Stimulated activated CD4-positive, alpha-beta T cell treated with anti-CD3 and anti-CD28 coated beads, Interleukin-4, amount 100 ng/mL, for 48 hours (primary cell): ENCODE results near the gene FGD4.

Source experiments
- DNase-seq, 2 donors: peaks; one replicate each; pipeline ENCODE4 v3.0.0-alpha.2; 2020; ENCODE audit warnings: low read depth in 2 of 2

FGD4 gene

DNA sequence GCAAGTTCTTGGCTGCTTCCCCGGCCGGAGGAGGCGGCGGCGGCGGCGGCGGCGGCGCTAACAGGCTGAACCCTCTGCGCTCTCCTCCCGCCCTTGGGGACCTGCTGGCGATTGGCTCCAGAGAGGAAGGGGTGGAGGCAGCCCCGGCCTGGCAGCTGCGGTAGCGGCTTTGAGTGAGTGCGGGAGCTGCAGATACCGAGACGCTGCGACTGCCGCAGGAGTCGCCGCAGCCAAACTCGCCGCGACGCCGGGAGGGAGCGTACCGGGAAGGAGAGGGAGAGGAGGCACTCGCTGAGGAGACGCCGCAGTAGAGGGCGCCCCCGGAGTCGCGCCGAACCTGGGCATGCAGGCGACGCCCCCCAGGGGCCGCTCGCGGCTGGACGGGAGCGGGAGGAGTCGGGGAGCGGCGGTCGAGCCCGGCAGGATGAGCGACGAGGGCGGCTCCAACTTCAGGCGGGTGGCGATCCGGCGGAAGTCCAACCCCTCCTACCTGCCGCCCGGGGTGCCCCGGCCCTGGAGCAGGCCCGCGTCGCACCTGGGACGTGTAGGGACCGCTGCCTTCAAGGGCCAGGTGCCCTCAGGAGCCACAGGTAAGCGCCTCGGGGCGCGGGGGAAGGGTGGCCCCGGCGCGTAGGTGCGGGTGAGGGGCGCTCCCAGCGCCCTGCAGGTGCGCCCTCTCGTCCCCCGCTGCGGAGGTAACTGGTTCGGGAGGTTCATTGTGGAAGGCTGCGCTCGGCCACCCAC is at the start of gene FGD4:
Gene FGD4 (plus strand): TSS at position 189 of the 744 bp plus-strand sequence.
- DNase-seq, result peak; percentile 39 to 53

GRCh38 chr12:32353540-32353939 is 45.8 kb upstream of the FGD4 start:
- no peak for DNase-seq

DNA sequence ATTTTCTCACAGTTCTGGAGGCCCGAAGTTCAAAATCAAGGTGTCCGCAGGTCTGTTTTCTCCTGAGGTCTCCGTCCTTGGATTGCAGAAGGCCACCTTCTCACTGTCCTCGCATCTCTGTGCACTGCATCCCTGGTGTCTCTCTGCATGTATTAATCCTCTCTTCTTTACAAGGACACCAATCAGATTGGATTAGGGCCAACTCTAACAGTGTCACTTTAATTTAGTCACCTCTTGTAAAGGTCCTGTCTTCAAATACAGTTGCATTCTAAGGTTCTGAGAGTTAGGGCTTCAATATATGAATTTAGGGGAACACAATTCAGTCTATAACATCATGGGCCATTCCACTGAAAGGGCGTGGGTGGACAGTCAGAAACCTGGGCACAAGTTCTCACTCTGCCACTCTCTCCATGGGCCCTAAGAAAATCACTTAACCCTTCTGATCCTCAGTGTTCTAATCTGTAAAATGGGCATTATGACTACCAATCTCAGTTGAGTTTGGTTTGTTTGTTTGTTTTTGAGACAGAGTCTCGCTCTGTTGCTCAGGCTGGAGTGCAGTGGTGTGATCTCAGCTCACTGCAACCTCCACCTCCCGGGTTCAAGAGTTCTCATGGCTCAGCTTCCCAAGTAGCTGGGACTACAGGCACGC is 41.6 kb upstream of the FGD4 start:
- no peak for DNase-seq

DNA sequence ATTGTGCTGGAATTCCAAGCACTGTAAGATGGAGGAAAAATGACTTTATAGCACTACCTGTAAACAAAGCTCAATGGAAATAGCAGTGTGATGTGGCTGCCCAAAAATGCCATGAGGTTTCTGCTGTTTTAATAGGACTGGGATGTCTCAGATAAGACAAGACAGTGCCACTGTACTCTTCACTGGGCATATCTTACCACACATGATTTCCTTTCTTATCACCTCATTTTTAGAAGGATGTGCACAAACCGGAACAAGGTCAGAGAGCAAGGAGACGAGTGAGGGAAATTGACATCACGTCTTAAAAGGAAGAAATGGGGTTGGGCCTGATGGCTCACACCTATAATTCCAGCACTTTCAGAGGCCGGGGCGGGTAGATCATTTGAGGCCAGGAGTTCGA is 38.4 kb upstream of the FGD4 start:
- no peak for DNase-seq

DNA sequence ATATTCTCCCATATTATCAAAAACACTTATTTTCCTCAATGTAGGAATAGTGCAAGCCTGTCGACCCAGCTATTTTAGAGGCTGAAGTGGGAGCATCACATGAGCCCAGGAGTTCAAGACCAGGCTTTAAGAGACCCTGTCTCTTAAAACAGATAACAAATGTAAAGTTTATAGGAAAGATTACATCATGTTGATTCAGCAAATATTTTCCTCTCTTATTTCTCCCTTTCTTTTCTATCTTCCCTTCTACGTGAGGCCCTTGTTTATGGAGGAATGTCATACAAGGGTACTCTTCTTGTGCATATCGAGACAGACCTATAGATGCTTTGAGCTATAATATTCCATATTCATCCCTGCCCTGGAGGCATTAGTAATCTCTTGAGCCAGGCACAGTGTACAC is 36.5 kb upstream of the FGD4 start:
- no peak for DNase-seq

- peak in 1 of 2 donors; percentile 12 for DNase-seq
Measured at GRCh38 chr12:32365473-32366064, 33.8 kb upstream of the FGD4 start.

DNA sequence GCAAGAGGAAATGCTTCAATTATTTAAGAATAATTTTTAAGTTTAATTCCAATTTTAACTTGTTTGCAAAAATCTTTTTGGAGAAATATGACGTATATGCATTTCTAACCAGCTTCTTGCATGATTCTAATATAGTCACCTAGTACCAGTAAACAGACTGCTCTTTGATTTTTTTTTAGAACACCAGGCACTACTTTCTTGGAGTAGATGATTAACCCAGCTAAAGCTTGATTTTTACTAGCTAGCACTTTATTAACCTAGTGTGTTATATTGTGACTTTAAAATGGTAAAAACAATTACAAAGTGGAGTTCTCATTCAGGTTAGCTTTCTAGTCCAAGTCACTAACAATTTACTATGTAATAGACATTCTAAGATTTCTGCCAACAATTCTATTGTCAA is 32.6 kb upstream of the FGD4 start:
- no peak for DNase-seq

- DNase-seq, result no peak
Measured at GRCh38 chr12:32367381-32367780, 32.0 kb upstream of the FGD4 start.

DNA sequence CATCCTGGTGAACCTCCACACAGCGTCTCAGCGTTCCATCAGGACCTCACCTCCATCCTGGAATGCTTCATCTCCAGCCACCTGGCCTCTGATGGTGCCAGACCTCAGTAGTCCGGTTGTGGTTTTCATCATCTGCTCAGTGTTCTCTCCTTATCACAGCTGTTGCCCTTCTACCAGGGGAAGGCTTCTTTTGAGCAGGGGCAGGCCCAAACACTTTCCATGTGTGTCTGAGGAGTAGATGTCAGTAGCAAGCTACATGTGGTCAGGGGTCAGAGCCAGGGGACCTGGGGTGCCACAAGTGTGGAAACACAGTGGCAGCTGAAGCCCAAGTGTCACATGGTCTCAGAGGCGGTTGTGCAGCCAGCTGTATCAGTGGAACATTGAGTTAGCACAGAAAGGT is 30.2 kb upstream of the FGD4 start:
- DNase-seq, result no peak

DNA sequence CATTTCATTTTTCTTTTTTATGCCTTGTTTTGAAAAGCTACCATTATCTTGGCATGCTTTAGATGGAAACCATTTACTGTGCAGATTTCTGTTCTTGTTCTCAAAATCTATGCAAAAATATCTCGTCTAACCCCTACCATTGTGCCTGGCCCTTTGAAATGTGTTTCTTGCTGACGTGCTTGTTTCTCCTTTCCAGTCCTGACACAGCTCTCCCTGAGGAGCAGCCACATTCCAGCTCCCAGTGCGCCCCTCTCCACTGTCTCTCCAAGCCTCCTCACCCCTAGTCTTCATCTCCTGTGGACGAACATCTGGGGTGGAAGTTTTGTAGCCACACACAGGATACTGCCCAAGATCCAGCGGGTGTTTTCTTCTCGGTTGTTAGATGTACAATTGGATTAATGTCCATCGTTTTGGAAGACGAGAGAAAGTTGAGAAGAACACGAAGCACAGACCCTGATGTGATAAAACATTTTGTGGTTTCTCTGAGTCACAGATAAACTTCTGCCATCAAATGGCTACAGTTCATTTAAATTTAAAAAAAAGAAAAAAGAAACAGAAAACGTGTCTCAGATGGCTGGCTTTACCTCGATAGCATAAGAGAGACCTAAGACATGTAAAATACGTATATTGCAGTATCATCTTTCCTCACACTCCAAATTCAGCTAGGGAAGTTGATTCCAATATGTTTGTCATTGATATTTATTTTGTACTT is 21.9 kb upstream of the FGD4 start:
- no peak for DNase-seq

GRCh38 chr12:32379213-32379612 is 20.1 kb upstream of the FGD4 start:
- DNase-seq, result no peak

DNA sequence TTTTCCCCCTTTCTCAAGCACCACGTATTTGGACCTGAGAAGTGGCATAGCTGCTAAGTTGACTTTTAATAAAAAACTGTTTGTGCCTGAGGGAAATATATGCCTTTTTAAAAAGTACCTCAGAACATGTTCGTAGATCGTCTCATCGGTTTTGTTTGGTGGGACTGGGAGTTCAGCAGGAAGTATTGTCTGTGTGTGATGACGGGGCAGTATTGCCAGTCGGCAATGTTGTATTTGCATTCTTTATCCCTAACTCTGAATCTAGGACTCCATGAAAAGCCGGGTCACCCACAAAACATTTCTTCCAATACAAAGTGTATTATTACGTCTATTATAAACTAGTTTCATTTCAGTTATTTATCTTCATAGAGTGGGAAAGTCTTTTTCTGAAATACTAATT is 19.7 kb upstream of the FGD4 start:
- no peak for DNase-seq

- DNase-seq, result no peak
Measured at GRCh38 chr12:32382226-32382625, 17.1 kb upstream of the FGD4 start.

DNA sequence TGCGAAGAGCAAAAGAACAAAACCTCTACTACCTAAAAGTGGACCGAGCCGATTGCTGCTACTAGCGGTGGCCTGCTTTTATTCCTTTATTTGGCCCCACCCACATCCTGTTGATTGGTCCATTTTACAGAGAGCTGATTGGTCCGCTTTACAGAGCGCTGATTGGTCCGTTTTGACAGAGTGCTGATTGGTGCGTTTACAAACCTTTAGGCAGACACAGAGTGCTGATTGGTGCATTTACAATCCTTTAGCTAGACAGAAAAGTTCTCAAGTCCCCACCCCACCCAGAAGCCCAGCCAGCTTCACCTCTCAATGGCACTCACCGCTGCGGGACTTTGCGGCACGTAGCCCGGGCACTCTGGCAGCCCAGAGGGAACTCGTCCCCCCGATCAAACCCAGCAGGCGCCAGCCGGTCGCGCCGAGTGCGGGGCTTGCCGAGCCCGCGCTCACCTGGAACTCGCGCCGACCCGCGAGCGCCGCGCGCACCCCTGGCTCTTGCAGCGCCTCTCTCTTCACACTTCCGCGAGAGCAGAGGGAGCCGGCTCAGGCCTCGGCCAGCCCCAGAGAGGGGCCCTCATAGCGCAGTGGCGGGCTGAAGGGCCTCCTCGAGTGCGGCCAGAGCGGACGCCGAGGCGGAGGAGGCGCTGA is 8.7 kb upstream of the FGD4 start:
- peak in 1 of 2 donors; percentile 7 for DNase-seq

DNA sequence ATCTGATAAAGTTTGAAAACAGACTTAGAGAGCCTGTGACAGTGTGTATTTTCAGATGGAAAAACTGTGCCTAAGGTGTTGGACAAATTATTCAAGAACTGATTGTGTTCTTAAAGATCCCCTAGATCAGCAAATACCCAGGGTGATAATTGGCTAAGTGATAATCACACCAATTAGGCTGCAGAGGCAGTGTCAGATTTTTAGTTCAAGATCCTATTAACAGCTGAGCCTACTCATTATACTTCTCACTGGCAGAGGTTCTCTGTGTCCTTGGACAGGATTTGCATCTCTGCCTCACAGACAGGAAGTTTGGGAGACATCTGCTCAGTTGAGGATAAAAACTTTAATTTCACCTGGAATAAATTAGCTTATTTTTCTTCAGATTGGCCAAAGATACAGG is 4.3 kb upstream of the FGD4 start:
- no peak for DNase-seq

GRCh38 chr12:32397696-32398095 is 1.7 kb upstream of the FGD4 start:
- DNase-seq, result no peak

DNA sequence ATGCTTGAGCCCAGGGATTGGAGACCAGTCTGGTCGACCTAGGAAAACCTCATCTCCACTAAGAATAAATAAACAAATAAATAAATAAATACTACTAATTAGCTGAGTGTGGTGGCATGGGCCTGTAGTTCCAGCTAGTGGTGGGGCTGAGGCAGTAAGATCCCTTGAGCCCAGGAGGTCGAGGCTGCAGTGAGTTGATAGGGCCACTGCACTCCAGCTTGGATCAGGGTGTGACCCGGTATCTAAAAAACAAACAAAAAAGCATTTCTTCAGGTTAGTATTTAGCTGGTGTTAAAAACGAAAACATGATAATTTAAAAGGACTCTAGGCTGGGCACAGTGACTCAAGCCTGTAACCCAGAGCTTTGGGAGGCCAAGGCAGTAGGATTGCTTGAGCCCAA is 1.2 kb upstream of the FGD4 start:
- no peak for DNase-seq

GRCh38 chr12:32398816-32399369 is 465 bp upstream of the FGD4 start:
- DNase-seq, result no peak

GRCh38 chr12:32400114-32400672 is 835 bp downstream of the FGD4 start:
- DNase-seq, result no peak

DNA sequence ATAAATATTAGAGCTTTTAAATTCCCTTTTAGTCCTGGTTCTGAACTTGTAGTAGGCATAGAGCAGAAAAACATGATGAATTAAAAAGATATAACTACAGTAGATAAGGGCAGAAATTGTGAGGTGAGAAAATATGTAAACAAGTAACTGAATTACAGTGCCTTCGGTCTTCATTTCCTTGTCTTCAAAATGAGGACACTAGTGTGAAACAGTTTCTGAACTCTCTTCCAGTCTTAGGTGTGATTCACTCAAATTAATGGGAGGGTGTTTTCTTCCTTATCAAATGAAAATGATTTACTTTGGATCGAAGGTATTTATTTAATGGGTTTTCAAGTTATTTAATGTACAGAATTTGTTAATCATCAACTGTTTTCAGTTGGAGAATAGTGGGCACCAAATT is 1.5 kb downstream of the FGD4 start:
- no peak for DNase-seq

- no peak for DNase-seq
Measured at GRCh38 chr12:32402170-32402569, 2.8 kb downstream of the FGD4 start.
